Tibial nerve (tissue), 4 donors: ENCODE results near the gene SKAP1. TPM values are rescaled to one million over a fixed set of nuclear protein-coding genes. Genes with fewer than 3 reads are reported as not detected.

Experiments
- DNase-seq, 2 donors: peaks; one replicate each; pipeline ENCODE4 v3.0.0-alpha.2; 2019; ENCODE audit warnings: low spot score in 2 of 2
- H3K27ac ChIP-seq, 4 donors: fragments of 200-600 bp; sonication (generic) in 3 of 4; one replicate each; pipeline ENCODE4 v1.5.1; 2017 to 2019; ENCODE audit warnings: mild to moderate bottlenecking in 1 of 4
- H3K27me3 ChIP-seq, 2 donors: fragments of 200-600 bp; sonication (generic) in 1 of 2; one replicate each; pipeline versions ENCODE4 v1.5.1 to v1.6.0; 2017 to 2019
- H3K36me3 ChIP-seq, 3 donors: fragments of 200-600 bp; sonication (generic); one replicate each; pipeline ENCODE4 v1.5.1; 2018 to 2019
- H3K4me1 ChIP-seq, 4 donors: fragments of 200-600 bp; sonication (generic) in 3 of 4; one replicate each; pipeline ENCODE4 v1.5.1; 2017 to 2019
- H3K4me3 ChIP-seq, 4 donors: fragments of 200-600 bp; sonication (generic) in 3 of 4; one replicate each; pipeline ENCODE4 v1.5.1; 2017 to 2019; ENCODE audit warnings: mild to moderate bottlenecking in 1 of 4, moderate library complexity in 1 of 4
- H3K9me3 ChIP-seq, 4 donors: fragments of 200-600 bp; sonication (generic) in 3 of 4; one replicate each; pipeline ENCODE4 v1.5.1; 2017 to 2019
- EP300 ChIP-seq, 2 donors: sonication (generic); formaldehyde crosslinking; IDR thresholded peaks; one replicate each; pipeline ENCODE4 v1.6.1; 2017; ENCODE audit warnings: antibody characterized with exemption in 2 of 2, mild to moderate bottlenecking in 1 of 2
- POLR2A ChIP-seq, 2 donors: fragments of 450-650 bp; IDR thresholded peaks; one replicate each; pipeline ENCODE4 v1.6.1; 2017; ENCODE audit warnings: antibody characterized with exemption in 2 of 2, mild to moderate bottlenecking in 2 of 2, moderate library complexity in 2 of 2
- WGBS, 2 donors: methylation state at CpG; one replicate each; pipeline ENCODE4 v1.1.5; 2018; 5-methylcytosine and 5-hydroxymethylcytosine counted together
- total RNA-seq, 4 donors: library from RNA; depleted of rRNA; stranded (reverse); fragments of >200 nt; gene quantifications; one replicate each; pipeline ENCODE4 v1.1.0, GENCODE V29; 2016
- TF ChIP-seq, protein P1 (sequence below), 5 experiments: fragments of 200-600 bp in 3 of 5; fragments of 450-650 bp in 2 of 5; sonication (generic) in 3 of 5; IDR thresholded peaks; one replicate each; pipeline ENCODE4 v1.5.1; 2016 to 2019; ENCODE audit warnings: antibody characterized with exemption in 5 of 5, mild to moderate bottlenecking in 3 of 5, moderate library complexity in 2 of 5

SKAP1 gene
- total RNA-seq, 4 donors from 2014 or later = 0.59 to 2.0 (median 1.3) TPM

DNA sequence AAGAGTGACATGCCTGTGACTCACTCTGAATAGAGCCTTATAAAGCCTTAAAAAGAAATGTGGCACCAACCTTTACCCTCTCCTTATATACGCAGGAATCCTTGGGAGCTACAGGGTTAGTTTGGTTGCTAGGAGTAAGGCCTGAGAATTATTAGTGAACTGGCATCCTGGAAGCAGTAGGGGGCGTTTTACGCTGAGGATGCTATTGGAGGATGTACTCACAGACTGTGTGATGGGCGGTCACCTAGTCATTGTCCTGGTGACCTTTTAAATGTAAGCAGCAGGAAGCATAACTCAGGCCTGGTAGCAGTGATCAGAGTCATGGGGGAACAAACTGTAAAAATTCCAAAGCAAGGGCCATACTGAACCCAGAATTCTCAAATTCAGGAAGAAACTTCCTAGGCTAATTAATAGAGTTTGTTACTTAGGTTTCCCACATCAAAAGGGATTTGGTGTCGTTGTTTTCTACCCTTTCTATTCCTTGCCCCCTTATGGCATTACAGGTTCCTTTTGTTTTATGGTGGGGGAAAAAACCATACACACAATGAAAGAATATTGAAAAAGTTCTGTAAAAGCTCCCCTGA is 168.6 kb downstream of the SKAP1 start:
- TF ChIP-seq EP300 (IDR thresholded peaks at IDR 0.05) (no peak), POLR2A (IDR thresholded peaks at IDR 0.05) (no peak)
- TF ChIP-seq, protein P1, sequence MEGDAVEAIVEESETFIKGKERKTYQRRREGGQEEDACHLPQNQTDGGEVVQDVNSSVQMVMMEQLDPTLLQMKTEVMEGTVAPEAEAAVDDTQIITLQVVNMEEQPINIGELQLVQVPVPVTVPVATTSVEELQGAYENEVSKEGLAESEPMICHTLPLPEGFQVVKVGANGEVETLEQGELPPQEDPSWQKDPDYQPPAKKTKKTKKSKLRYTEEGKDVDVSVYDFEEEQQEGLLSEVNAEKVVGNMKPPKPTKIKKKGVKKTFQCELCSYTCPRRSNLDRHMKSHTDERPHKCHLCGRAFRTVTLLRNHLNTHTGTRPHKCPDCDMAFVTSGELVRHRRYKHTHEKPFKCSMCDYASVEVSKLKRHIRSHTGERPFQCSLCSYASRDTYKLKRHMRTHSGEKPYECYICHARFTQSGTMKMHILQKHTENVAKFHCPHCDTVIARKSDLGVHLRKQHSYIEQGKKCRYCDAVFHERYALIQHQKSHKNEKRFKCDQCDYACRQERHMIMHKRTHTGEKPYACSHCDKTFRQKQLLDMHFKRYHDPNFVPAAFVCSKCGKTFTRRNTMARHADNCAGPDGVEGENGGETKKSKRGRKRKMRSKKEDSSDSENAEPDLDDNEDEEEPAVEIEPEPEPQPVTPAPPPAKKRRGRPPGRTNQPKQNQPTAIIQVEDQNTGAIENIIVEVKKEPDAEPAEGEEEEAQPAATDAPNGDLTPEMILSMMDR (IDR thresholded peaks at IDR 0.05) = peak in 1 of 5 experiments; percentile 12
- no peaks in the 10 kb centered on the region for H3K9me3 ChIP-seq
- WGBS, 2 donors = 45 to 50% methylated on average over 5 of the region's 5 CpGs
- DNase-seq = no peak
- no peaks in the 10 kb centered on the region for H3K4me1 ChIP-seq
- H3K36me3 ChIP-seq = no peaks in the 10 kb centered on the region
- no peak overlapping the region for H3K4me3 ChIP-seq
- H3K27ac ChIP-seq = no peak overlapping the region
- peaks cover 0 to 3% of the 10 kb centered on the region in 2 donors for H3K27me3 ChIP-seq

- TF ChIP-seq EP300 (IDR thresholded peaks at IDR 0.05) = no peak
- TF ChIP-seq, protein P1 (IDR thresholded peaks at IDR 0.05) = peak in 1 of 5 experiments; percentile 31
- TF ChIP-seq POLR2A (IDR thresholded peaks at IDR 0.05) = no peak
- DNase-seq = no peak
- H3K36me3 ChIP-seq = no peaks in the 10 kb centered on the region
- WGBS, 2 donors = 63 to 68% methylated on average over 3 of the region's 3 CpGs
- no peaks in the 10 kb centered on the region for H3K4me1 ChIP-seq
- H3K9me3 ChIP-seq = no peaks in the 10 kb centered on the region
- no peak overlapping the region for H3K27ac ChIP-seq
- no peak overlapping the region for H3K4me3 ChIP-seq
- H3K27me3 ChIP-seq = peaks cover 0 to 5% of the 10 kb centered on the region in 2 donors
Measured at GRCh38 chr17:48259694-48260291, 170.2 kb downstream of the SKAP1 start.

- Histone ChIP-seq H3K36me3 (no peaks in the 10 kb centered on the region), H3K27me3 (peaks cover 0 to 9% of the 10 kb centered on the region in 2 donors), H3K4me1 (no peaks in the 10 kb centered on the region), H3K27ac (no peak overlapping the region), H3K9me3 (no peaks in the 10 kb centered on the region), H3K4me3 (no peak overlapping the region)
- WGBS, 2 donors = 37 to 50% methylated on average over 1 of the region's 1 CpG
- no peak for DNase-seq
- TF ChIP-seq, protein P1 (IDR thresholded peaks at IDR 0.05) = no peak
- TF ChIP-seq POLR2A (IDR thresholded peaks at IDR 0.05) (no peak), EP300 (IDR thresholded peaks at IDR 0.05) (no peak)
Measured at GRCh38 chr17:48258331-48258730, 171.7 kb downstream of the SKAP1 start.

- DNase-seq = no peak
- no peaks in the 10 kb centered on the region for H3K9me3 ChIP-seq
- no peak overlapping the region for H3K27ac ChIP-seq
- TF ChIP-seq POLR2A (IDR thresholded peaks at IDR 0.05) (no peak), EP300 (IDR thresholded peaks at IDR 0.05) (no peak)
- TF ChIP-seq, protein P1 (IDR thresholded peaks at IDR 0.05) = no peak
- H3K4me3 ChIP-seq = no peak overlapping the region
- H3K4me1 ChIP-seq = no peaks in the 10 kb centered on the region
- peaks cover 0 to 15% of the 10 kb centered on the region in 2 donors for H3K27me3 ChIP-seq
- no peaks in the 10 kb centered on the region for H3K36me3 ChIP-seq
- 71 to 72% methylated on average over 4 of the region's 4 CpGs for WGBS, 2 donors
Measured at GRCh38 chr17:48255759-48256158, 174.3 kb downstream of the SKAP1 start.

DNA sequence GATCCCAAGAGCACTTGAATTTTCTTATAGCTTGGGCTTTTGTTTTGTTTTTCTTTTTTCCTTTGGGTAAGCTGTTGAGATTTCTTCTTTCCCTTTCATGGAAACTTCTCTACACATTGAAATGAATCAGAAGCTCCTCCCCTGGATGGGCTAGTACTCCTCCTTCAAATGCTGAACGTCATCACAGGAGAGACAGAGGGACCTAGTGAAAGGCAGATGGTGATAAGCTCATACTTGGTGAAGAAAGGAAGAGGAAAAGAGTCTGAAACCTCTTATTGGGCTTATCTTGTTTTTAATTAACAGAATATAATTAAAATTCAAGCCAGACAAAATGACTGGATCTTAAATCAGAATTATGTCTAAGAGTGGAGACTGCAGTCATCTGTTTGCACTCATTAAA is 175.1 kb downstream of the SKAP1 start:
- H3K27me3 ChIP-seq = peaks cover 0 to 15% of the 10 kb centered on the region in 2 donors
- H3K9me3 ChIP-seq = no peaks in the 10 kb centered on the region
- H3K27ac ChIP-seq = no peak overlapping the region
- TF ChIP-seq, protein P1 (IDR thresholded peaks at IDR 0.05) = no peak
- TF ChIP-seq POLR2A (IDR thresholded peaks at IDR 0.05) (no peak), EP300 (IDR thresholded peaks at IDR 0.05) (no peak)
- DNase-seq = no peak
- no peaks in the 10 kb centered on the region for H3K4me1 ChIP-seq
- 22 to 33% methylated on average over 1 of the region's 1 CpG for WGBS, 2 donors
- no peaks in the 10 kb centered on the region for H3K36me3 ChIP-seq
- no peak overlapping the region for H3K4me3 ChIP-seq
